ENCODE results near the gene MARCHF9.

DNA sequence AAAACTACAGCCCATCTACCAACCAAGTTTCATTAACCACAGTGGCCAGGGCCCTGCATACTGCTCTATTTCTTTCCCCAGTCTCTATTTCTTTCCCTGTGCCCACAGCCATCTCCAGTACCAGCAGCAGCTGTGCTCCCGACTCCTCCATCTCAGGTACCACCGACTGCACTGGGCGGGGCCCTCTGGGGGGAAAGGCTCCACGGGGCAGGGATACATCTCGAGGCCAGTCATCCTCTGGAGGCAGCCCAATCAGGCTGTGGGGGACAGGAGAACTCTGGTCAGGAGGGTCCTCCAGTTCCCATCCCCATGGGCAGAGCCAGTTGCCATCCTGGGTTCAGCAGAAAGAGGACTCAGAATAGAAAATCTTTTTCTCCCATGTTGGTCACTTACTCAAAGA, 5.8 kb upstream of the MARCHF9 start:
- TF ChIP-seq RAD21 (IDR thresholded peaks at IDR 0.05; ENCODE audit: low read depth), result no peak
- TF ChIP-seq EGR1 (IDR thresholded peaks at IDR 0.05), result no peak
- no peak for TF ChIP-seq ZBTB7A (IDR thresholded peaks at IDR 0.05; ENCODE audit: low read depth)
- TF ChIP-seq, protein P1, sequence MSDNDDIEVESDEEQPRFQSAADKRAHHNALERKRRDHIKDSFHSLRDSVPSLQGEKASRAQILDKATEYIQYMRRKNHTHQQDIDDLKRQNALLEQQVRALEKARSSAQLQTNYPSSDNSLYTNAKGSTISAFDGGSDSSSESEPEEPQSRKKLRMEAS (IDR thresholded peaks at IDR 0.05), result no peak
- TF ChIP-seq, protein P2, sequence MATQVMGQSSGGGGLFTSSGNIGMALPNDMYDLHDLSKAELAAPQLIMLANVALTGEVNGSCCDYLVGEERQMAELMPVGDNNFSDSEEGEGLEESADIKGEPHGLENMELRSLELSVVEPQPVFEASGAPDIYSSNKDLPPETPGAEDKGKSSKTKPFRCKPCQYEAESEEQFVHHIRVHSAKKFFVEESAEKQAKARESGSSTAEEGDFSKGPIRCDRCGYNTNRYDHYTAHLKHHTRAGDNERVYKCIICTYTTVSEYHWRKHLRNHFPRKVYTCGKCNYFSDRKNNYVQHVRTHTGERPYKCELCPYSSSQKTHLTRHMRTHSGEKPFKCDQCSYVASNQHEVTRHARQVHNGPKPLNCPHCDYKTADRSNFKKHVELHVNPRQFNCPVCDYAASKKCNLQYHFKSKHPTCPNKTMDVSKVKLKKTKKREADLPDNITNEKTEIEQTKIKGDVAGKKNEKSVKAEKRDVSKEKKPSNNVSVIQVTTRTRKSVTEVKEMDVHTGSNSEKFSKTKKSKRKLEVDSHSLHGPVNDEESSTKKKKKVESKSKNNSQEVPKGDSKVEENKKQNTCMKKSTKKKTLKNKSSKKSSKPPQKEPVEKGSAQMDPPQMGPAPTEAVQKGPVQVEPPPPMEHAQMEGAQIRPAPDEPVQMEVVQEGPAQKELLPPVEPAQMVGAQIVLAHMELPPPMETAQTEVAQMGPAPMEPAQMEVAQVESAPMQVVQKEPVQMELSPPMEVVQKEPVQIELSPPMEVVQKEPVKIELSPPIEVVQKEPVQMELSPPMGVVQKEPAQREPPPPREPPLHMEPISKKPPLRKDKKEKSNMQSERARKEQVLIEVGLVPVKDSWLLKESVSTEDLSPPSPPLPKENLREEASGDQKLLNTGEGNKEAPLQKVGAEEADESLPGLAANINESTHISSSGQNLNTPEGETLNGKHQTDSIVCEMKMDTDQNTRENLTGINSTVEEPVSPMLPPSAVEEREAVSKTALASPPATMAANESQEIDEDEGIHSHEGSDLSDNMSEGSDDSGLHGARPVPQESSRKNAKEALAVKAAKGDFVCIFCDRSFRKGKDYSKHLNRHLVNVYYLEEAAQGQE (IDR thresholded peaks at IDR 0.05; ENCODE audit: low read depth), result no peak
- no peak for TF ChIP-seq FOXM1 (IDR thresholded peaks at IDR 0.05; ENCODE audit: borderline replicate concordance, low read depth)
- TF ChIP-seq TEAD4 (IDR thresholded peaks at IDR 0.05), result no peak
- TF ChIP-seq CREB1 (IDR thresholded peaks at IDR 0.05; ENCODE audit: low read depth), result no peak
- TF ChIP-seq TAF1 (IDR thresholded peaks at IDR 0.05; ENCODE audit: low read depth), result no peak
- no peak for TF ChIP-seq YY1 (IDR thresholded peaks at IDR 0.05; ENCODE audit: low read depth)
- no peak for TF ChIP-seq EP300 (IDR thresholded peaks at IDR 0.05; ENCODE audit: borderline replicate concordance)
- no peak for TF ChIP-seq CEBPB (IDR thresholded peaks at IDR 0.05)
- no peak for TF ChIP-seq TCF12 (IDR thresholded peaks at IDR 0.05; ENCODE audit: low read depth)
- TF ChIP-seq, protein P3, sequence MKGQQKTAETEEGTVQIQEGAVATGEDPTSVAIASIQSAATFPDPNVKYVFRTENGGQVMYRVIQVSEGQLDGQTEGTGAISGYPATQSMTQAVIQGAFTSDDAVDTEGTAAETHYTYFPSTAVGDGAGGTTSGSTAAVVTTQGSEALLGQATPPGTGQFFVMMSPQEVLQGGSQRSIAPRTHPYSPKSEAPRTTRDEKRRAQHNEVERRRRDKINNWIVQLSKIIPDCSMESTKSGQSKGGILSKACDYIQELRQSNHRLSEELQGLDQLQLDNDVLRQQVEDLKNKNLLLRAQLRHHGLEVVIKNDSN (IDR thresholded peaks at IDR 0.05), result no peak
